Neural progenitor cell (in vitro differentiated cells): Measurements from ENCODE around the gene CC2D2A.

Experiments used
- CTCF ChIP-seq: fragments of 200-600 bp; sonication (generic); IDR thresholded peaks from 2 replicates; pipeline ENCODE4 v1.5.1; 2017; ENCODE audit warnings: antibody characterized with exemption, mild to moderate bottlenecking
- EZH2 ChIP-seq: fragments of 200-600 bp; sonication (generic); IDR thresholded peaks from 2 replicates; pipeline ENCODE4 v1.6.1; 2017; ENCODE audit warnings: antibody characterized with exemption, mild to moderate bottlenecking, moderate library complexity
- EZH2phosphoT487 ChIP-seq: fragments of 200-600 bp; sonication (generic); IDR thresholded peaks from 2 replicates; pipeline ENCODE4 v1.6.1; 2017; ENCODE audit warnings: antibody characterized with exemption

GRCh38 chr4:15552557-15553362 is 83.1 kb downstream of the CC2D2A start:
- TF ChIP-seq CTCF (no peak), EZH2 (no peak), EZH2phosphoT487 (no peak)
